A673 (cell line): ENCODE results near the gene KRTAP19-4.

Experiments used
- EZH2 ChIP-seq: fragments of 200-600 bp; sonication (generic); IDR thresholded peaks from 2 replicates; pipeline ENCODE4 v1.6.1; 2017; ENCODE audit warnings: borderline replicate concordance, low read depth, mild to moderate bottlenecking, mixed read lengths, antibody characterized with exemption, low read length; ENCODE audit not compliant: poor library complexity, severe bottlenecking
- TF ChIP-seq, protein P1 (sequence below): fragments of 300-800, 200-600 bp; sonication (generic); conservative IDR thresholded peaks from 2 replicates; pipeline ENCODE4 v1.5.1; 2017; ENCODE audit warnings: low read depth, mild to moderate bottlenecking, antibody characterized with exemption, low read length, moderate library complexity, mixed read lengths

DNA sequence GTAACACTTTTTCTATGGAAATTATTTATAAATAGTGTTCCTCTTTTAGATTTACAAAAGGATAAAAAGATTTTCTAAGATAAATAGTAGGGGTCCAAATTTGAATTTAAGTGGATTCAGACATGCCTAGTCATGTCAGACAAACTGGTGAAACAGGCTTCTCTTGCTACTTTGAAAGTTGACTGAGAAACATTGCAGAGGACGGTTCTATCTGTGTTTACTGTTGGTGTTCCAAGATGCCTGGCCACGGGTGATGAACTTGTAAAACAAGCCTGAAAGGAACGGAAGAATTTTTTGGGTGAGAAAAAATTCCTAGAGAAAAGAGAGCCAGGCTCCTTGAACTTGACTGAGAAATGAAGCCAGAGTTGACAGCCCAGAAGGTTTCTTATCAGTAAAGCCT is 19.0 kb downstream of the KRTAP19-4 start:
- TF ChIP-seq, protein P1, sequence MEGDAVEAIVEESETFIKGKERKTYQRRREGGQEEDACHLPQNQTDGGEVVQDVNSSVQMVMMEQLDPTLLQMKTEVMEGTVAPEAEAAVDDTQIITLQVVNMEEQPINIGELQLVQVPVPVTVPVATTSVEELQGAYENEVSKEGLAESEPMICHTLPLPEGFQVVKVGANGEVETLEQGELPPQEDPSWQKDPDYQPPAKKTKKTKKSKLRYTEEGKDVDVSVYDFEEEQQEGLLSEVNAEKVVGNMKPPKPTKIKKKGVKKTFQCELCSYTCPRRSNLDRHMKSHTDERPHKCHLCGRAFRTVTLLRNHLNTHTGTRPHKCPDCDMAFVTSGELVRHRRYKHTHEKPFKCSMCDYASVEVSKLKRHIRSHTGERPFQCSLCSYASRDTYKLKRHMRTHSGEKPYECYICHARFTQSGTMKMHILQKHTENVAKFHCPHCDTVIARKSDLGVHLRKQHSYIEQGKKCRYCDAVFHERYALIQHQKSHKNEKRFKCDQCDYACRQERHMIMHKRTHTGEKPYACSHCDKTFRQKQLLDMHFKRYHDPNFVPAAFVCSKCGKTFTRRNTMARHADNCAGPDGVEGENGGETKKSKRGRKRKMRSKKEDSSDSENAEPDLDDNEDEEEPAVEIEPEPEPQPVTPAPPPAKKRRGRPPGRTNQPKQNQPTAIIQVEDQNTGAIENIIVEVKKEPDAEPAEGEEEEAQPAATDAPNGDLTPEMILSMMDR = no peak
- TF ChIP-seq EZH2 = no peak
